Calu3 (cell line): Measurements from ENCODE around the gene IFI27L2. TPM values are rescaled to one million over a fixed set of nuclear protein-coding genes. Genes with fewer than 3 reads are reported as not detected.

Experiments
- BruUV-seq: library from RNA; stranded (reverse); fragments of 400-500 nt; replicated peaks from 2 replicates; lab custom pipeline; 2021; lab: Mats Ljungman, UMichigan
- CTCF ChIA-PET: fragments of 300-600 bp; sonication (Branson Sonifier 250); formaldehyde crosslinking; loops from one replicate; lab custom pipeline; 2022; ENCODE audit warnings: antibody characterized with exemption; lab: Charles Lee
- DNase-seq: peaks from one replicate; pipeline ENCODE4 v3.0.0; 2022
- H3K27ac Mint-ChIP-seq: one replicate; pipeline ENCODE4 v1.8.0; 2022; ENCODE audit warnings: mixed read lengths; ENCODE audit not compliant: unreplicated experiment
- H3K27me3 Mint-ChIP-seq: one replicate; pipeline ENCODE4 v1.8.0; 2022; ENCODE audit warnings: mixed read lengths; ENCODE audit not compliant: unreplicated experiment
- H3K36me3 Mint-ChIP-seq: one replicate; pipeline ENCODE4 v1.8.0; 2022; ENCODE audit warnings: mild to moderate bottlenecking, moderate library complexity, mixed read lengths; ENCODE audit not compliant: insufficient read depth, unreplicated experiment
- H3K4me1 Mint-ChIP-seq: one replicate; pipeline ENCODE4 v1.8.0; 2022; ENCODE audit warnings: mild to moderate bottlenecking, low read depth, mixed read lengths; ENCODE audit not compliant: unreplicated experiment
- H3K4me3 Mint-ChIP-seq: one replicate; pipeline ENCODE4 v1.8.0; 2022; ENCODE audit warnings: mild to moderate bottlenecking, low read depth, moderate library complexity, mixed read lengths; ENCODE audit not compliant: unreplicated experiment
- H3K9me3 Mint-ChIP-seq: one replicate; pipeline ENCODE4 v1.8.0; 2022; ENCODE audit warnings: low read depth, mixed read lengths; ENCODE audit not compliant: unreplicated experiment
- CTCF ChIP-seq: fragments of 200-600 bp; IDR thresholded peaks from one replicate; pipeline ENCODE4 v1.8.0; 2022; ENCODE audit warnings: antibody characterized with exemption; ENCODE audit not compliant: unreplicated experiment
- intact Hi-C: fragments of 100-400 bp; cut with micrococcal nuclease; formaldehyde crosslinking; loops from one replicate; pipeline ENCODE4 v1.10.0; 2022; ENCODE audit not compliant: unreplicated experiment
- total RNA-seq: library from RNA; stranded (reverse); gene quantifications from 2 replicates; pipeline ENCODE4 v1.2.3, GENCODE V29; 2022

The IFI27L2 gene
- total RNA-seq, 1 experiment from 2014 or later: 40.4 TPM

GRCh38 chr14:94079891-94080620, 49.3 kb downstream of the IFI27L2 start:
- Mint-ChIP-seq H3K4me3 (peak overlapping the region; percentile 98), H3K27ac (peak overlapping the region; percentile 89), H3K4me1 (peaks cover 43% of the 10 kb centered on the region), H3K9me3 (peaks cover 2% of the 10 kb centered on the region), H3K36me3 (peaks cover 37% of the 10 kb centered on the region), H3K27me3 (no peaks in the 10 kb centered on the region)
- TF ChIP-seq CTCF: no peak
- DNase-seq: no peak
- CTCF ChIA-PET: no interaction called here
- BruUV-seq: no TSS peak
- intact Hi-C loops: no loop called here

- H3K4me3 Mint-ChIP-seq: peak overlapping the region; percentile 51
- intact Hi-C loops: no loop called here
- H3K27me3 Mint-ChIP-seq: no peaks in the 10 kb centered on the region
- TF ChIP-seq CTCF: no peak
- no peak for DNase-seq
- no peak overlapping the region for H3K27ac Mint-ChIP-seq
- H3K4me1 Mint-ChIP-seq: peaks cover 41% of the 10 kb centered on the region
- CTCF ChIA-PET: interaction anchor here (1.0 kb wide), 1 partner anchor 49 kb away, joined by 3 read pairs; no protein-coding TSS in a partner anchor
- H3K9me3 Mint-ChIP-seq: peaks cover 2% of the 10 kb centered on the region
- BruUV-seq: no TSS peak
- H3K36me3 Mint-ChIP-seq: peaks cover 37% of the 10 kb centered on the region
These were observed 51.6 kb downstream of the IFI27L2 start for GRCh38 chr14:94077823-94078222.

Other genes starting within 250 kb of the IFI27L2 start
- gene FAM181A, start 202.3 kb downstream of the IFI27L2 start, total RNA-seq: not detected in 2 replicates
- gene ASB2, start 153.0 kb downstream of the IFI27L2 start, total RNA-seq: 0.17 and 0.19 TPM in 2 replicates
- gene CCDC197, start 132.3 kb downstream of the IFI27L2 start, total RNA-seq: not detected in 2 replicates
- 15.3 and 22.2 TPM in 2 replicates for gene OTUB2, start 103.3 kb downstream of the IFI27L2 start, total RNA-seq
- 190 and 229 TPM in 2 replicates for gene DDX24, start 48.4 kb downstream of the IFI27L2 start, total RNA-seq
- 17.2 and 17.7 TPM in 2 replicates for gene IFI27L1, start 48.3 kb downstream of the IFI27L2 start, total RNA-seq
- gene IFI27, start 18.9 kb downstream of the IFI27L2 start, total RNA-seq: 766 and 1,874 TPM in 2 replicates
- gene PPP4R4, start 44.7 kb upstream of the IFI27L2 start, total RNA-seq: 0.10 and 0.78 TPM in 2 replicates
- gene SERPINA10, start 163.7 kb upstream of the IFI27L2 start, total RNA-seq: not detected in 2 replicates
- 4.5 and 5.8 TPM in 2 replicates for gene SERPINA6, start 193.7 kb upstream of the IFI27L2 start, total RNA-seq
- gene SERPINA2, start 237.1 kb upstream of the IFI27L2 start, total RNA-seq: not detected in 2 replicates